ENCODE data around the gene DPY19L2. TPM values are rescaled to one million over a fixed set of nuclear protein-coding genes. Genes with fewer than 3 reads are reported as not detected.
"Not testable (repeated sequence)": the region's sequence is repeated elsewhere in the genome, so short reads cannot be mapped to it uniquely, and the experiment has no call there.

The DPY19L2 gene
- 14.7 and 21.2 TPM in 2 replicates for total RNA-seq (ENCODE audit: low replicate concordance)

DNA sequence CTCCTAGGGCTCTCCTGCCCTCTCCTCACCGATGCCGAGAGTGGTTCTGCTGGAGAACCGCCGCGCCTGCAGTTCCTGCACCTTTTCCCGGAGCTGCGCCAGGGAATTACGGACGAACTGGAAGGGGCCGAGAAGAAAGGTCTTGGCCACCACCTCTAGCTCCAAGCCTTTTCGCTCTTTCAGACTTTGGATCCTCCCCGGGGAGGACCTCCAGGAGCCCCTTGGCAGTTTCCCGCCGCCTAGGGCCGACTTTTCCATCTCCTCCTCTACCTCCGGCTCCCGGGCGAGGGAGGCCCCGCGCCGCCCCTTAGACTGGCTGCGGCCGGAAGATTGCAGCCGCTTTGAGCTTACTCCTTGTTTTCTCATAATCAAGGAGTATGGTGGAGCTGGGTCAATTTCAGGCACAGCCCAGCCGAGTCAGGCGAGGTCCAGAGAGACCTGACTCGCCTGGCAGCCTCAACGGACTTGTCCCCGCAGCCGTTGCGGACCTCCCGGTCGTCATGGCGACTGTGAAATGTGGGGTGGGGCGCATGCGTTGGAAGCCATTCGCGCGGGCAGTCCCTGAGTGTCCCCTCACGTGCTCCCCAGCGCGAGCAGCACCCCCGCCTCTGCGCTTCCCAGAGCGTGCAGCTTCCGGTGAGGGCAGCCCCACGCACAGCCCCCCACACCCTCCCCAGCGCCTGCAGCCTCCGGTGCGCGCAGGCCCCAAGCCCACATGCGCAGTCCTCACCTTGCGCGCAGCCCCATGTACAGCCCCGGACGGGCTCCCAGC, at the start of gene DPY19L2:
DPY19L2 (minus strand) TSS at position 466 of the 772 bp plus-strand sequence; CDS start at position 366, 100 bp downstream.
- Histone ChIP-seq H3K27ac (no peak within 1 kb of the TSS), H2AFZ (replicated peaks) (peak within 1 kb of the TSS; percentile 98), H3K9me3 (ENCODE audit: low read depth) (no peaks in the 10 kb centered on the region), H3K9ac (no peak within 1 kb of the TSS), H4K20me1 (ENCODE audit: low read depth) (no peaks in the 10 kb centered on the region), H3K27me3 (peaks cover 23% of the 10 kb centered on the region), H3K79me2 (ENCODE audit: low read depth) (no peaks in the 10 kb centered on the region), H3K4me3 (peak within 1 kb of the TSS; percentile 74), H3F3A (ENCODE audit: low read depth) (peaks cover 9% of the 10 kb centered on the region), H3K4me1 (peaks cover 8% of the 10 kb centered on the region), H3K4me2 (peak within 1 kb of the TSS; percentile 95), H3K36me3 (no peaks in the 10 kb centered on the region)
- TF ChIP-seq EZH2 (IDR thresholded peaks at IDR 0.05) (no peak), EZH2phosphoT487 (IDR thresholded peaks at IDR 0.05) (peak; percentile 35)
- TF ChIP-seq, protein P1, sequence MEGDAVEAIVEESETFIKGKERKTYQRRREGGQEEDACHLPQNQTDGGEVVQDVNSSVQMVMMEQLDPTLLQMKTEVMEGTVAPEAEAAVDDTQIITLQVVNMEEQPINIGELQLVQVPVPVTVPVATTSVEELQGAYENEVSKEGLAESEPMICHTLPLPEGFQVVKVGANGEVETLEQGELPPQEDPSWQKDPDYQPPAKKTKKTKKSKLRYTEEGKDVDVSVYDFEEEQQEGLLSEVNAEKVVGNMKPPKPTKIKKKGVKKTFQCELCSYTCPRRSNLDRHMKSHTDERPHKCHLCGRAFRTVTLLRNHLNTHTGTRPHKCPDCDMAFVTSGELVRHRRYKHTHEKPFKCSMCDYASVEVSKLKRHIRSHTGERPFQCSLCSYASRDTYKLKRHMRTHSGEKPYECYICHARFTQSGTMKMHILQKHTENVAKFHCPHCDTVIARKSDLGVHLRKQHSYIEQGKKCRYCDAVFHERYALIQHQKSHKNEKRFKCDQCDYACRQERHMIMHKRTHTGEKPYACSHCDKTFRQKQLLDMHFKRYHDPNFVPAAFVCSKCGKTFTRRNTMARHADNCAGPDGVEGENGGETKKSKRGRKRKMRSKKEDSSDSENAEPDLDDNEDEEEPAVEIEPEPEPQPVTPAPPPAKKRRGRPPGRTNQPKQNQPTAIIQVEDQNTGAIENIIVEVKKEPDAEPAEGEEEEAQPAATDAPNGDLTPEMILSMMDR (IDR thresholded peaks at IDR 0.05): no peak
- peaks cover 17% of the 10 kb centered on the region for H3K4me1 Mint-ChIP-seq
- no peaks in the 10 kb centered on the region for H3K9me3 Mint-ChIP-seq
- H3K36me3 Mint-ChIP-seq: no peaks in the 10 kb centered on the region
- peak; percentile 84 for DNase-seq (ENCODE audit: low spot score)
- peak within 1 kb of the TSS; percentile 88 for H3K4me3 Mint-ChIP-seq
- H3K27me3 Mint-ChIP-seq (ENCODE audit: insufficient read depth, low read depth): peaks cover 2% of the 10 kb centered on the region
- peak within 1 kb of the TSS; percentile 0 for H3K27ac Mint-ChIP-seq

DNA sequence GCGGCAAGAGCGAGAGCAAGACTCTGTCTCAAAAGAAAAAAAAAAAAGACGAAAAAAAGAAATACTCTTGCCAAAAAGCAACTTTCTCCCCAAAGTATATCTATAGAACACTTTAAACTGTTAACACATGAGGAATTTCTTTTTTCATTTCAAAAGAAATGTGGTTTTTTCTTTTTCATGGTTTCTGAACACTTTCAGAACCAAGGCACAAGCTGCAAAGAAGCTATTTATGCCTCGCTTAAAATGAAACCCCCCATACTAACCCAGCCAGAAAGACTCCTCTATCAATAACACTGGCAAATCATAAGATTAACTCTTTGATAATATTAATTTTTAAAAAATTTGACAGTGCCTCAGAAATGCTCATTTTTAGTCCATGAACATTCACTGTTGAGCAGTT, 48.6 kb upstream of the DPY19L2 start:
- H3K36me3 Mint-ChIP-seq; H3K79me2 ChIP-seq (ENCODE audit: low read depth); H3K27ac ChIP-seq; H3K27me3 ChIP-seq; H2AFZ ChIP-seq (replicated peaks); H3K4me1 Mint-ChIP-seq; H3K9me3 Mint-ChIP-seq; H3K9ac ChIP-seq; H3K4me2 ChIP-seq; DNase-seq (ENCODE audit: low spot score); H3K27me3 Mint-ChIP-seq (ENCODE audit: insufficient read depth, low read depth); H3K4me3 ChIP-seq; H3K36me3 ChIP-seq; H3F3A ChIP-seq (ENCODE audit: low read depth); H3K4me3 Mint-ChIP-seq; H4K20me1 ChIP-seq (ENCODE audit: low read depth); H3K27ac Mint-ChIP-seq; H3K9me3 ChIP-seq (ENCODE audit: low read depth); H3K4me1 ChIP-seq: not testable (repeated sequence)

DNA sequence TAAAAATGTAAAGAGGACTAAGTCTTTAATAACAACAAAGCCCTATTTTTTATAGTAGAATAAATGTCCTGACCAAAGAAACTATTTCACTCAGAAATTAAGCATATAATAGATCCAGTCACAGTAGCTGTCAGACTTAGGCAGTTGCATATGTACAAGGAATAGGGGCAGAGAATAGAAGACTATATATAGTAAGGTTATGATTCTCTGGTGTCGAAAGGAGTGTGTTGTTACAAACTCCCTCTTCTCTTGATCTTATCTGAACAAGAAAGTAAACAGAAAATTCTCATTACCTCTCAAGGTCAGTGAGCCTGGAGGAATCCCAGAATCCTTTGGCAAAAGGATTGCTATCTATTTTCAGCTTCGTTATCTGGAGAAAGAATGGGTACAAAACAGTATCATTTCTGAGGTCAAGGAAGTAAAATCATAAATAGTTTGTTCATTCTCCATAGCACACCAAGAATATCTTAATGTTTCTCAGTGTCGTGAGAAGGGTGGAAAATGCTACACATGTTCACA, 46.9 kb upstream of the DPY19L2 start:
- H3K27ac ChIP-seq; H3K9me3 ChIP-seq (ENCODE audit: low read depth); H3K36me3 ChIP-seq; H3K27ac Mint-ChIP-seq; H3K79me2 ChIP-seq (ENCODE audit: low read depth); H3K4me1 ChIP-seq; DNase-seq (ENCODE audit: low spot score); H3K4me3 ChIP-seq; H3K9me3 Mint-ChIP-seq; H3K9ac ChIP-seq; H3K4me1 Mint-ChIP-seq; H3K4me2 ChIP-seq; H3K4me3 Mint-ChIP-seq; H2AFZ ChIP-seq (replicated peaks); H3K36me3 Mint-ChIP-seq; H3K27me3 ChIP-seq; H4K20me1 ChIP-seq (ENCODE audit: low read depth); H3K27me3 Mint-ChIP-seq (ENCODE audit: insufficient read depth, low read depth); H3F3A ChIP-seq (ENCODE audit: low read depth): not testable (repeated sequence)

DNA sequence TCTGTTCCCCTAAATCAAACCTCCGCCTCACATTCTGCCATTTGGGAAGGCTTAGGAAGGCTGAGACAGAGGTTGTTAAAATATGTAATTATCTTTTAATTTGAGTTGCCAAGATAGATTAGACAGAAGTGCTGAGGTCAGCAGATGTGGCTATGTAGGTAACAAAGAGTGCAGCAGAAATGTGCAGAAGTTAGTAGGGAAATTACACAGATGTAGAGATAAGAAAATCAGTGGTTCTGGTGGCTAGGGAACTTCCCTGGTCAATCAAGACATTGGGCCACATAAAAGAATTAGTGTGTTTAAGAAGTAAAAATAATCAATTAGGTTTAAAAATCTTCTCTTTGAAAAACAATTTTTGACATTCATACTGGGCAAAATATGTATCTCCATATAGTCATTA, 46.1 kb upstream of the DPY19L2 start:
- H3K36me3 Mint-ChIP-seq; H3K79me2 ChIP-seq (ENCODE audit: low read depth); H3K9ac ChIP-seq; H3K36me3 ChIP-seq; H3K27me3 ChIP-seq; DNase-seq (ENCODE audit: low spot score); H2AFZ ChIP-seq (replicated peaks); H3K9me3 Mint-ChIP-seq; H3K4me3 Mint-ChIP-seq; H3K4me1 ChIP-seq; H3K4me3 ChIP-seq; H3F3A ChIP-seq (ENCODE audit: low read depth); H3K27ac Mint-ChIP-seq; H3K27me3 Mint-ChIP-seq (ENCODE audit: insufficient read depth, low read depth); H3K27ac ChIP-seq; H3K9me3 ChIP-seq (ENCODE audit: low read depth); H3K4me2 ChIP-seq; H3K4me1 Mint-ChIP-seq; H4K20me1 ChIP-seq (ENCODE audit: low read depth): not testable (repeated sequence)

DNA sequence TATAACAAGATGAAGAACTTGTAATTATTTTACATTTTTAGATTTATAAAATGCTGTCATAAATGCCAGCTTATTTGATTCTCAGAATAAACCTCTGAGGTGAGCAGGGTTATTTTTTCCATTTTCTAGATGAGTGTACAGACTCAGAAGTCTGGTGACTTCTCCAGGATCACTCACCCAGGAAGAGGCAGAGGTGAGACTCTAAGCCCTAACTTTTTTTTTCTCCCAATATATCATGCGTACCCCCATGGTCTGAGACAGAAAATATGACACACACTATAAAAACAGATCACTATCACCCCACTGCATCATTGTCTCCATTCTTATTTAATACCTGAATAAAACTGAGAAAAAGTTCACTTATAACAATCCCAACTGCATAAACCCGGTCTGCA, 45.4 kb upstream of the DPY19L2 start:
- not testable (repeated sequence) for H3K9ac ChIP-seq; H4K20me1 ChIP-seq (ENCODE audit: low read depth); H3K4me3 Mint-ChIP-seq; H2AFZ ChIP-seq (replicated peaks); H3K27me3 ChIP-seq; H3K27ac ChIP-seq; H3K36me3 Mint-ChIP-seq; H3K4me1 ChIP-seq; H3K27ac Mint-ChIP-seq; DNase-seq (ENCODE audit: low spot score); H3K4me1 Mint-ChIP-seq; H3K4me3 ChIP-seq; H3K36me3 ChIP-seq; H3F3A ChIP-seq (ENCODE audit: low read depth); H3K9me3 ChIP-seq (ENCODE audit: low read depth); H3K79me2 ChIP-seq (ENCODE audit: low read depth); H3K27me3 Mint-ChIP-seq (ENCODE audit: insufficient read depth, low read depth); H3K4me2 ChIP-seq; H3K9me3 Mint-ChIP-seq

DNA sequence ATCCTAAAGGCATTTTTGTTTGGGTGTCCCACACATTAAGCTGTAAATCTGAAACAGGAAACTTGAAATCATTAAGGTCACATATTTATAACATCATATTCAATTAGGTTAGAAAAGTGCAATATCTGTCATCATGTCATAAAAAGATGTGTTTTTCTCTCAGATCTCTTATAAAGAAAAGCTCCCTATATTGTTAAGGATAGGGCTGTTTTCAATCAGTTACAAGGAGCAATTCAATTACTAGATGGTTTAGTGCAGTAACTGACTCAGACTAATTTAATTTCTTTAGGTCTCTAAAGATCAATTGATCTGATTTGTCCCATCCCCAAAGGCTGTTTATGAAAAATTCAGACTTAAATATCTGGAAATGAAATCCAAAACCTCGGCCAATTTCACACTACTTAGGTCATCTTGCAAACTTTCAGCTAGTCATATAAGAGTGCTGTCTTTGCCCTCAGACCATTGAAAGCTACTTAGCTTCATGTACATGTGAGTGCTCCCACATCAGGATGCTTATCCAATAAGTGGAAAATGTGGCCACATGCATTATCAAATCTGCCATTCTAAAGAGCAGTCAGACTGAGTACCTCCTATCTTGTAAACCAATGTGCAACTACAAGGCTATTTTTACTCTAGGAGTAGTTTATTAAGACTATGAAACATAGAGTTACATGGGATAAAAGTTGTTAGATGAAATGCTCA, 44.8 kb upstream of the DPY19L2 start:
- H3F3A ChIP-seq (ENCODE audit: low read depth); H3K4me3 ChIP-seq; H3K36me3 ChIP-seq; DNase-seq (ENCODE audit: low spot score); H3K27me3 ChIP-seq; H3K4me1 Mint-ChIP-seq; H3K27ac ChIP-seq; H3K9ac ChIP-seq; H3K27ac Mint-ChIP-seq; H2AFZ ChIP-seq (replicated peaks); H3K27me3 Mint-ChIP-seq (ENCODE audit: insufficient read depth, low read depth); H3K79me2 ChIP-seq (ENCODE audit: low read depth); H3K9me3 Mint-ChIP-seq; H3K4me1 ChIP-seq; H4K20me1 ChIP-seq (ENCODE audit: low read depth); H3K4me3 Mint-ChIP-seq; H3K9me3 ChIP-seq (ENCODE audit: low read depth); H3K4me2 ChIP-seq; H3K36me3 Mint-ChIP-seq: not testable (repeated sequence)

DNA sequence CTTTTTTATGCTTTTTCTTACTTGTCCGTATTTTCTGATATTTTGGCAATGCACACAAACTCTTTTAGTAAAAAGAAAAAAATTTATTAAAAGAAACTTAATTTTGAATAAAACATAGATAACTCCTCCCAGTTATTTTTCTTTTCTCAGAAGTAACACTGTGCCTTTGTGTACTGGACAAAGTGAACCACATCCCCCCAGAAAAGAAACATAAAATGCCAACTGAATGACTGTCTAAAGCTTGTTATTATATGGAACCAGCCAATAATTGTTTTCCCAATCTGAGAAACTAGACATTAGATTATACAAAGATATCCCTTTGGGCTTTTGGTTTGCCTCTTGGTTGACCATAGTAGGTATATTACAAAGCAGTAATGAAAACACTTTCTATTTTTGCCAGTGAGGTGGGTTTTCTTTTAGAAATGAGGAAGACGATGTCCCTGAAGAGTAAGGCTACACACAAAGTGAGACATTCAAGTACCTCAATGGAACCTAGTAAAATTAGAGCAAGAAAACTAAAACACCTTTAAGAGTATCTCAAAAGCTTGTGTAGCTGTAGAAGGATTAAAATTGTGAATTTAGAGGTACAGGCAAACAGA, 44.2 kb upstream of the DPY19L2 start:
- not testable (repeated sequence) for H3F3A ChIP-seq (ENCODE audit: low read depth); H3K36me3 Mint-ChIP-seq; H3K36me3 ChIP-seq; H3K9ac ChIP-seq; H3K27ac Mint-ChIP-seq; H3K27me3 ChIP-seq; H3K9me3 ChIP-seq (ENCODE audit: low read depth); H2AFZ ChIP-seq (replicated peaks); H3K4me2 ChIP-seq; H3K4me1 ChIP-seq; DNase-seq (ENCODE audit: low spot score); H3K4me1 Mint-ChIP-seq; H4K20me1 ChIP-seq (ENCODE audit: low read depth); H3K27ac ChIP-seq; H3K27me3 Mint-ChIP-seq (ENCODE audit: insufficient read depth, low read depth); H3K79me2 ChIP-seq (ENCODE audit: low read depth); H3K4me3 ChIP-seq; H3K9me3 Mint-ChIP-seq; H3K4me3 Mint-ChIP-seq

Measured in neural progenitor cell (in vitro differentiated cells).